HepG2 (cell line): ENCODE measurements around the gene CCSER1. TPM values are rescaled to one million over a fixed set of nuclear protein-coding genes. Genes with fewer than 3 reads are reported as not detected.
A peak's percentile ranks its signal among the peaks of the same experiment; 100 is the strongest.

ENCODE experiments used
- ATAC-seq: fragments of 200-7000 bp; cut with Tn5 transposase; 3 replicates; pipeline ENCODE4 v1.9.1; 2020; ENCODE audit warnings: mild to moderate bottlenecking, moderate library complexity
- BruUV-seq: library from RNA; stranded (reverse); fragments of 400-500 nt; replicated peaks from 2 replicates; lab custom pipeline; 2021; lab: Mats Ljungman, UMichigan
- CTCF ChIA-PET: fragments of 300-600 bp; formaldehyde crosslinking; extraction: SDS; loops from one replicate; lab custom pipeline; 2021; ENCODE audit warnings: low total read pairs, inconsistent platforms, low intra/inter-chr PET ratio; lab: Yijun Ruan, JAX
- POLR2A ChIA-PET: fragments of 350-600 bp; sonication (Branson Sonifier 250); formaldehyde crosslinking; loops from one replicate; lab custom pipeline; 2020; ENCODE audit warnings: antibody characterized with exemption, inconsistent platforms; lab: Yijun Ruan, JAX
- DNase-seq: peaks from one replicate; pipeline ENCODE4 v3.0.0-alpha.2; 2015; ENCODE audit warnings: low spot score
- FAIRE-seq: peaks from 3 replicates; lab custom pipeline; 2011; peaks lifted over from hg19 to GRCh38; lab: Jason Lieb, UNC
- H2AFZ ChIP-seq: one replicate; pipeline ENCODE4 v1.6.1; 2011; ENCODE audit warnings: low read length, inconsistent platforms
- H3K27ac ChIP-seq: fragments of 300-600 bp; 3 replicates; pipeline ENCODE4 v1.8.0; 2011; ENCODE audit warnings: mixed run types, mild to moderate bottlenecking, mixed read lengths, low read length, inconsistent platforms; ENCODE audit not compliant: insufficient read depth; ENCODE audit errors: extremely low read length
- H3K27me3 ChIP-seq, 2 experiments: fragments of 200-600 bp in 1 of 2; 2 replicates in 1 of 2; 3 replicates in 1 of 2; pipeline versions ENCODE4 v1.6.0 to v1.8.0; 2011; ENCODE audit warnings: low read length in 2 of 2, mild to moderate bottlenecking in 2 of 2, moderate library complexity in 2 of 2, inconsistent platforms in 1 of 2; ENCODE audit not compliant: insufficient read depth in 2 of 2, control insufficient read depth in 1 of 2
- H3K36me3 ChIP-seq, 2 experiments: fragments of 200-600 bp in 1 of 2; replicated peaks in 1 of 2; 2 replicates in 1 of 2; 3 replicates in 1 of 2; pipeline versions ENCODE4 v1.5.1 to v1.8.0; 2011; ENCODE audit warnings: low read length in 2 of 2, inconsistent platforms in 1 of 2; ENCODE audit not compliant: insufficient read depth in 2 of 2, control insufficient read depth in 1 of 2
- H3K4me1 ChIP-seq: 2 replicates; pipeline ENCODE4 v1.5.1; 2012; ENCODE audit warnings: low read length, inconsistent platforms; ENCODE audit not compliant: insufficient read depth
- H3K4me2 ChIP-seq: 2 replicates; pipeline ENCODE4 v1.6.0; 2011; ENCODE audit warnings: low read depth, low read length, inconsistent platforms
- H3K4me3 ChIP-seq, 3 experiments: fragments of 200-600 bp in 1 of 3; sonication (generic), shearing (Covaris generic) in 1 of 3; replicated peaks in 1 of 3; 2 replicates each; pipeline ENCODE4 v1.5.1; 2011 to 2016; ENCODE audit warnings: low read length in 3 of 3, inconsistent platforms in 2 of 3, low read depth in 2 of 3, mild to moderate bottlenecking in 2 of 3, control low read depth in 1 of 3, mixed read lengths in 1 of 3; ENCODE audit not compliant: insufficient read depth in 1 of 3
- H3K79me2 ChIP-seq: one replicate; pipeline ENCODE4 v1.6.1; 2011; ENCODE audit warnings: low read length, inconsistent platforms; ENCODE audit not compliant: insufficient read depth
- H3K9ac ChIP-seq: 2 replicates; pipeline ENCODE4 v1.6.0; 2011; ENCODE audit warnings: mild to moderate bottlenecking, low read depth, low read length, inconsistent platforms; ENCODE audit not compliant: insufficient read depth
- H3K9me3 ChIP-seq: 2 replicates; pipeline ENCODE4 v1.5.1; 2012; ENCODE audit warnings: mild to moderate bottlenecking, low read length
- H4K20me1 ChIP-seq: 2 replicates; pipeline ENCODE4 v1.6.0; 2011; ENCODE audit warnings: inconsistent platforms, mild to moderate bottlenecking, low read length, moderate library complexity; ENCODE audit not compliant: insufficient read depth
- CHD4 ChIP-seq: fragments of 200-600 bp; sonication (generic); IDR thresholded peaks from 2 replicates; pipeline ENCODE4 v1.7.0; 2017; ENCODE audit warnings: mild to moderate bottlenecking, low read length, borderline replicate concordance
- MAFK ChIP-seq, 2 experiments: IDR thresholded peaks in 1 of 2; conservative IDR thresholded peaks in 1 of 2; 2 replicates each; pipeline ENCODE4 v1.6.1; 2011; ENCODE audit warnings: improper control_type of control experiment in 2 of 2, low read length in 2 of 2
- MTF1 ChIP-seq: sonication (generic); formaldehyde crosslinking; IDR thresholded peaks from 2 replicates; pipeline ENCODE4 v1.5.0; 2020; ENCODE audit warnings: missing genetic modification reagents
- PHF5A ChIP-seq: IDR thresholded peaks from one replicate; pipeline ENCODE4 v1.6.1; 2018; ENCODE audit warnings: low read depth, missing genetic modification reagents; ENCODE audit not compliant: unreplicated experiment
- SNAPC4 ChIP-seq: sonication (generic); formaldehyde crosslinking; IDR thresholded peaks from 2 replicates; pipeline ENCODE4 v1.4.0; 2020; ENCODE audit warnings: mild to moderate bottlenecking, missing genetic modification reagents
- ZSCAN21 ChIP-seq: sonication (generic); formaldehyde crosslinking; IDR thresholded peaks from 2 replicates; pipeline ENCODE4 v1.8.0; 2022; ENCODE audit warnings: mild to moderate bottlenecking, missing genetic modification reagents, moderate library complexity, borderline replicate concordance
- WGBS: methylation state at CpG from one replicate; pipeline ENCODE4 v1.1.6; 2017; ENCODE audit warnings: low lambda C conversion rate; 5-methylcytosine and 5-hydroxymethylcytosine counted together
- in situ Hi-C: cut with HindIII; loops from 2 replicates; pipeline ENCODE4 v1.10.0; 2017; ENCODE audit warnings: low pct_unique_long_range_greater_than_20kb; ENCODE audit not compliant: extremely low pct_ligation_motif_present
- intact Hi-C: fragments of 100-400 bp; cut with micrococcal nuclease; formaldehyde crosslinking; loops from one replicate; pipeline ENCODE4 v1.10.0; 2022; ENCODE audit not compliant: unreplicated experiment
- polyA plus RNA-seq, 8 experiments: library from polyadenylated mRNA; depleted of rRNA in 3 of 8; stranded (reverse) in 7 of 8; unstranded in 1 of 8; fragments of >200 nt; fragmentation: Illumina TruSeq in 4 of 8; extraction: Trizol in 4 of 8; gene quantifications; 2 replicates each; pipeline versions ENCODE4 v1.2.1 to v1.2.3, GENCODE V29; 2011 to 2016; ENCODE audit warnings: low read depth in 4 of 8, missing spikeins in 1 of 8, mixed read lengths in 1 of 8; ENCODE audit not compliant: insufficient read depth in 1 of 8
- total RNA-seq, 5 experiments: library from RNA; depleted of rRNA; stranded (reverse); fragments of >200 nt; fragmentation: Illumina TruSeq; extraction: Trizol; gene quantifications; 2 replicates each; pipeline ENCODE4 v1.2.3, GENCODE V29; 2016; ENCODE audit warnings: low read depth in 1 of 5

CCSER1 gene
- total and polyA plus RNA-seq, 2 of the 13 experiments (the other 11 are each of a cell fraction or from before 2014, with no cell fraction given), result not detected

GRCh38 chr4:90816754-90817153 lies 689.6 kb downstream of the CCSER1 start (continued):
- no peak for TF ChIP-seq PHF5A (CRISPR knock-in tag)
- no peak for TF ChIP-seq MTF1 (CRISPR knock-in tag)
- no peak for TF ChIP-seq SNAPC4

- Histone ChIP-seq H3K79me2 (no peaks in the 10 kb centered on the region), H3K4me2 (no peak overlapping the region), H4K20me1 (no peaks in the 10 kb centered on the region), H2AFZ (no peak overlapping the region), H3K27ac (no peak overlapping the region), H3K9me3 (no peaks in the 10 kb centered on the region), H3K4me3 (no peak overlapping the region), H3K4me1 (no peaks in the 10 kb centered on the region), H3K27me3 (no peaks in the 10 kb centered on the region; a peak in 1 of 5 replicates), H3K36me3 (no peaks in the 10 kb centered on the region), H3K9ac (no peak overlapping the region)
- 12% methylated on average over 2 of the region's 2 CpGs for WGBS
- TF ChIP-seq MAFK (conservative IDR thresholded peaks at IDR 0.05 in 1 of 2, IDR thresholded peaks at IDR 0.05 in 1 of 2; ENCODE audit: low read length in 2 of 2), result peak in 1 of 2 experiments; percentile 55; a peak in 1 of 4 replicates
- TF ChIP-seq CHD4, result no peak
- TF ChIP-seq ZSCAN21 (CRISPR knock-in tag), result no peak
- in situ Hi-C loops (no loop called here), intact Hi-C loops (no loop called here)
- DNase-seq (no peak), FAIRE-seq (no peak), ATAC-seq (no peak)
- POLR2A ChIA-PET, result no interaction called here
- no TSS peak for BruUV-seq
- CTCF ChIA-PET, result no interaction called here
Measured at GRCh38 chr4:90824266-90825150, 697.3 kb downstream of the CCSER1 start.
